Adipocyte (in vitro differentiated cells): ENCODE measurements around the gene ICAM4.
A peak's percentile ranks its signal among the peaks of the same experiment; 100 is the strongest.

Source experiments
- DNase-seq: peaks from one replicate; pipeline ENCODE4 v3.0.0-alpha.2; 2015; ENCODE audit warnings: low read depth
- H3K27me3 ChIP-seq: replicated peaks from 2 replicates; pipeline ENCODE4 v1.7.0; 2013; ENCODE audit warnings: mild to moderate bottlenecking, low read length, moderate library complexity; ENCODE audit not compliant: control insufficient read depth, insufficient read depth
- H3K36me3 ChIP-seq: 2 replicates; pipeline ENCODE4 v1.7.0; 2013; ENCODE audit warnings: low read length, mild to moderate bottlenecking, moderate library complexity; ENCODE audit not compliant: control insufficient read depth, insufficient read depth, severe bottlenecking
- H3K4me1 ChIP-seq: 2 replicates; pipeline ENCODE4 v1.7.0; 2013; ENCODE audit warnings: mild to moderate bottlenecking, low read length, moderate library complexity; ENCODE audit not compliant: control insufficient read depth, insufficient read depth
- H3K4me3 ChIP-seq: 2 replicates; pipeline ENCODE4 v1.7.0; 2013; ENCODE audit warnings: mild to moderate bottlenecking, low read length, moderate library complexity
- H3K9ac ChIP-seq: 2 replicates; pipeline ENCODE4 v1.7.0; 2013; ENCODE audit warnings: mild to moderate bottlenecking, low read length, moderate library complexity
- H3K9me3 ChIP-seq: 2 replicates; pipeline ENCODE4 v1.7.0; 2013; ENCODE audit warnings: mild to moderate bottlenecking, low read length, moderate library complexity; ENCODE audit not compliant: control insufficient read depth

Gene ICAM4

DNA sequence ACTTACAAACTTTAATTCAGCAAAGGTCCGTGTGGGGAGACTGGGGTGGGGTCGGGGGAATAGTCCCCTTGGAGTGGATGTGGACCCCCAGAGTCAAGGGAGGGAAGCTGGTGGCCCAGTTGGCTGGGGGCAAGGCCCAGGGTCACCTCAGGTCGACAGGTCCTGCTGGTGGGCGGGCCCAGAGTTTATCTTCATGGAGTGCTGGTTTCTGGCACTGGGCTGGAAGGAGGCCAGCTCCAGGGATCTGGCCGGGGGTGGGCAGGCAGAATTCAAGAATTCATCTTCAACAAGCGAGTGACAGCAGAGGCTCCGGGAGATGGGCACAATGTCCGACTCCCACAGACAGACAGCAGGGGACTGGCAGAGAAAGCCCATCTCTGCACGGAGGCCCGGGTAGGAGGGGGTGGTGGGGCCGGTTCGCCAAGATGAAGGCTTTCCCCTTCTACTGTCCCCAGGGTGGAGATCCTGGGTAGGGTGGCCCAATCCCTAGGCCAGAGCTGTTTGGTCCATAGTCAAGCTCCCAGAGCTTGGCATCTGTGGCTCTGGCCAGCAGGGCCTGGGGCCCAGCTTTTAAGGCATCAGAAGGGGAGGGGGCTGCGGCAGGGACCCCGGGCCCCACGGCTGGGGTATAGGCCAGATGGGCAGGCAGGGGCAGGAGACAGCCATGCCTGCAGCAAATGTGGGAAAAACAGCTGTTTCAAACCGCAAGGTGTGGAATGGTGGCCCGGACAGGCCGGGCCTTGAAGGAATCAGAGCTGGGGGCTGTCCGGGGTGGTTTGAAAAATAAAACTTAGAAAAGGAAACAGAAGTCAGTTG, 29.7 kb downstream of the ICAM4 start:
- Histone ChIP-seq H3K36me3 (peaks cover 25% of the 10 kb centered on the region), H3K4me3 (peak overlapping the region; percentile 93), H3K9ac (peak overlapping the region; percentile 88), H3K4me1 (no peaks in the 10 kb centered on the region), H3K27me3 (no peaks in the 10 kb centered on the region), H3K9me3 (no peaks in the 10 kb centered on the region)
- DNase-seq, result no peak

DNA sequence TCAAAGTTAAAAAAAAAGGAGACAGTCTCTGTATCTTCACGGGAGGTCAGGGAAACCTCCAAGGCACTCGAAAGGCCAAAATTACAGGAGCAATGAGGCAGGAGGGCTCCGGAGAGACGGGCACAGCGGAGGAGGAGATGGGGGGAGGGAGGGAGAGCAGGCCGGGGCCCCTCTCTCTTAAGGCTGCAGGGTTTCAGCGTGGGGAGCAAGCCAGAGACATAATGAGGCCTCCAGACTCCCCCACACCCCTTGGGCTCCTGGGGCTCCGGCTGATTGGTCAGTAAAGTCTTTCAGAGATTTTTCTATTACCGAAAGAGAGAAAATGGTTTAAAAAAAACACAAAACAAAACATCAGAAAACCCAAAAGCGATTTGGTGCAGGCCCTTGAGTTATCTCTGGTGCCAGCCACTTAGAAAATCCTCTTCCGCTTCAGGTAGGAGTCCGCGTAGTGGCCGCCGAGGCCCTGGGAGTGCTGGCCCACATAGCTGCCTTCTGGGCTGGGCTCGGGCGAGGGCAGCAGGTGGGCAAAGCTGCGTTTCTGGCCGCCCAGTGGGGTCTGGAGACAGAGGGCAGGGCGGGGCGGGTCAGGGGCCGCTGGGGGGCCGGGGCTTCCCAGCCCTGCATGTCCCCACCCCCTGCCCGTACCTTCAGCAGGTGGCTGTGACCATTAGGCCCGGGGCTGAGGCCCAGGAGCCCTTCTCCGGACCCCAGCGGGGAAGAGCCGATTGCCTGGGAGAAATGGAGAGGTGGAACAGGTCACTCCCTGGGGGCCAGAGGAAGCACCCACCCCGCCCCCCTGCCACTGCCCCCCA, 30.5 kb downstream of the ICAM4 start:
- Histone ChIP-seq H3K4me3 (no peak overlapping the region), H3K4me1 (no peaks in the 10 kb centered on the region), H3K9ac (no peak overlapping the region), H3K27me3 (no peaks in the 10 kb centered on the region), H3K36me3 (peaks cover 33% of the 10 kb centered on the region), H3K9me3 (no peaks in the 10 kb centered on the region)
- no peak for DNase-seq

DNA sequence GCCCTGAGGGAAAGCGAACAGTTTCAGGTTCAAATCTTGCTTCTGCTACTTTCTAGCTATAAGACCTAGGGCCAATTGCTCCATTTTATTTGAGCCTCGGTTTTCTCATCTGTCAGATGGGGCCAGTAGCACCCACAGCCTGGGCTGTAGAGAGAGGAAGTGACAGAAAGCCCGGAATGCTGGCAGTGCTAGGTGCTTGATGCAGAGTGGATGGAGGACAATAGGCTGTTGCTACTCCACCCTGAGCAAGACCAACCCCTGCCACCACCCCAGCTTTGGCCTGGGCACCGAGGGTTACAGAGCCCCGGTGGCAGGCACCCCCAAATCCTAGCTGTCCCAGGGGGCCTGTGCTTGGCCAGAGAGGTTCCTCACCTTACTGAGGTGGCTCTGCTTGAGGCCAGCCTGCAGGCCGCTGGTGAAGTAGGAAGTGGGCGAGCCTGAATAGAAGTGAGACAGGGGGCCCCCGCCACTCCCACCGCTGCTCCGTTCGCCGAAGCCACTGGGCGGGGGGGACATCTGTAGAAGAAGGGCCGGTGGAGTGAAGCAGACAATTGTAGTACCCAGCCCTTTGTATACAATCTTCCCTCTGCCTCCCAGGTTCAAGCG, 31.2 kb downstream of the ICAM4 start:
- H3K4me1 ChIP-seq, result no peaks in the 10 kb centered on the region
- H3K9me3 ChIP-seq, result no peaks in the 10 kb centered on the region
- H3K27me3 ChIP-seq, result no peaks in the 10 kb centered on the region
- H3K36me3 ChIP-seq, result peaks cover 39% of the 10 kb centered on the region
- no peak overlapping the region for H3K9ac ChIP-seq
- no peak overlapping the region for H3K4me3 ChIP-seq
- no peak for DNase-seq

DNA sequence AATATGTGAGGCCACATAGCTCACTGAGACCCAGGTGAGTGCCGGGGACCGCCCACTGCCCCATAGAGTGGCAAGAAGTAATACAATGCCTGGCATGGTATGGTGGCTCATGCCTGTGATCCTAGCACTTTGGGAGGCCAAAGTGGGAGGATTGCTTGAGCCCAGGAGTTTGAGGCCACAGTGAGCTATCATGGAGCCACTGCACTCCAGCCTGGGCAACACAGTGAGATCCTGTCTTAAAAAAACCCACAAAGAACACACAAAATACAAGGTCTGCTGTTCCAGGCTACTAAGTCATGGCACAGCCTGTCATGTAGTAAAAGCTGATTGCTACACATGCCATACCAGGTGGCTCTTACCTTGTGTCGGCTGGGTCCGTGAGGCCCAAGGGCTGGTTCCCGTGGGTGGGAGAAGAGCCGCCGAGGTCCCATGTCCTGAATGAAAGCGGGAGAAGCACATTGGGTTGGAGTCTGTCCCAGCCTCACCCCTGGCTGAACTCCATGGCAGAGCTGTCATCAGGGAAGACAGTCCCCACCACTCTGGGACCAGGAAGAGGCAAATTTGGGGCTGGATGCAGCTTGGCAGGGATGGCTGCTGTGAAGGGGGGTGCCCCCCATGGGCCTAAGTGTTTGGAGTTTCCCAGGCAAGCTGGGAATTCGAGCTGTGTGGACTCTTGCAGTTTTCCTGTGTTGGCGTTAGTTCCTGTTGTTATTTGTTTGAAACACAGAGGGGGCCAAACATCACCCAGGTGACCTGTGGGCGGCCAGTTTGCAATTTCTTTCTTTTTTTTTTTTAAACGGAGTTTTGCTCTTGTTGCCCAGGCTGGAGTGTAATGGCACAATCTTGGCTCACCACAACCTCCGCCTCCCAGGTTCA, 32.3 kb downstream of the ICAM4 start:
- Histone ChIP-seq H3K4me3 (no peak overlapping the region), H3K9ac (no peak overlapping the region), H3K4me1 (no peaks in the 10 kb centered on the region), H3K27me3 (no peaks in the 10 kb centered on the region), H3K9me3 (no peaks in the 10 kb centered on the region), H3K36me3 (peaks cover 50% of the 10 kb centered on the region)
- no peak for DNase-seq

DNA sequence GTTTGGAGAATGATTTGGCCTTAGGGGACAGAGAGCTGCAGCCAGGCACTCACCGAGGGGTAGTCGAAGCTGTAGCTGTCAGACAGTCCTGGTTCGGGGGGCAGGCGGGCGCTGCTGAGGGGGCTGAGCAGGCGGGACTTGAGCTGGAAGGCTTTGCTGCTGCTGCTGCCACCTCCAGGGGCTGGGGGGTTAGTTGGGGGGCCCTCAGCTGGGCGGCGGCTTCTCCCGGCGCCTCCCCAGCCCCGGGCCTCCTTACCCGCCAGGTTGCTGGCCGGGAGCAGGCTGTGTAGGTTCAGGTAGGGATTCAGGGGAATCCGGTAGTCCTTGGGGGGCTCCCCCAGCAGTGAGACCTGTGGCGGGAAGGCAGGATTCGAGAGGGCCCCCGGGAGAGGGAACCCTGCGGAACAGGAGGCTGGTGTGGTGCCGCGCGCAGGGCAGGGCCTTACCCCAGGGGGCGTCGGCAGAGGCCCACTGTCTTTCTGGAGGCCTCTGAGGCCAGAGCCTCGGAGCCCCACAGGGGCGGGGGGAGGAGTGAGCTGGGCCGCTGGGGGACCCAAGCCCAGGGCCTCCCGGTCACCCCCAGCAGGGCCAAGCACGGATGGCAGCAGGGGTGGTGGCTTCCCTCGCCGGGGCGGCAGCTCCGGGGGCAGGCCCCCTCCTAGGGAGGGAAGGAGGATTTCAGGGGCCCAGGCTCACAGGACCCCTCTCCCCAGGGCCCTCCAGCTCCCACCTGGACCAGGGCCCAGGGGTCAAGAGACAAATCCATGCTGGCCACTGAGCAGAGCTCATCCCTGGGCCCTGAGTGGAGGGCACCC, 34.1 kb downstream of the ICAM4 start:
- peaks cover 64% of the 10 kb centered on the region for H3K36me3 ChIP-seq
- no peak for DNase-seq

DNA sequence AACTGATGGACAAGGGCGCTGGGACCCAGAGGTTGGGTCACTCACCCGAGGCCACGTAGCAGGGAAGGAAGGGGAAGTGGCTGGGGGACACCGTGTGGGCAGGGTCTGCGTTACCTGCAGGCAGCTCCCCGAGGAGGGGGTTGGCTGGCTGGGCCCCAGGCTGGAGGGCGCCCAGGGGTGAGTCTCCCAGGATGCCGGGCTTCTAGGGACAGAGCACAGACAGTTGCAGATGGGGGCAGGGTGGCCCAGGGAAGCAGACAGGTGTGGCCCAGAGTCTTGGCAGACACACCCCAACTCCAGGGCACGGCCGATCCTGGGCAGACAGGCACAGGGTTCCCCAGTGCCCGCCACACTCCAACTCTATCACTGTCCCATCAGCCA, 34.7 kb downstream of the ICAM4 start:
- Histone ChIP-seq H3K4me1 (no peaks in the 10 kb centered on the region), H3K27me3 (no peaks in the 10 kb centered on the region), H3K9me3 (no peaks in the 10 kb centered on the region), H3K36me3 (peaks cover 70% of the 10 kb centered on the region), H3K4me3 (no peak overlapping the region), H3K9ac (no peak overlapping the region)
- DNase-seq, result no peak

More for the DNA sequence above, 34.1 kb downstream of the ICAM4 start:
- no peaks in the 10 kb centered on the region for H3K9me3 ChIP-seq
- no peaks in the 10 kb centered on the region for H3K27me3 ChIP-seq
- H3K4me3 ChIP-seq, result no peak overlapping the region
- H3K9ac ChIP-seq, result no peak overlapping the region
- no peaks in the 10 kb centered on the region for H3K4me1 ChIP-seq

DNA sequence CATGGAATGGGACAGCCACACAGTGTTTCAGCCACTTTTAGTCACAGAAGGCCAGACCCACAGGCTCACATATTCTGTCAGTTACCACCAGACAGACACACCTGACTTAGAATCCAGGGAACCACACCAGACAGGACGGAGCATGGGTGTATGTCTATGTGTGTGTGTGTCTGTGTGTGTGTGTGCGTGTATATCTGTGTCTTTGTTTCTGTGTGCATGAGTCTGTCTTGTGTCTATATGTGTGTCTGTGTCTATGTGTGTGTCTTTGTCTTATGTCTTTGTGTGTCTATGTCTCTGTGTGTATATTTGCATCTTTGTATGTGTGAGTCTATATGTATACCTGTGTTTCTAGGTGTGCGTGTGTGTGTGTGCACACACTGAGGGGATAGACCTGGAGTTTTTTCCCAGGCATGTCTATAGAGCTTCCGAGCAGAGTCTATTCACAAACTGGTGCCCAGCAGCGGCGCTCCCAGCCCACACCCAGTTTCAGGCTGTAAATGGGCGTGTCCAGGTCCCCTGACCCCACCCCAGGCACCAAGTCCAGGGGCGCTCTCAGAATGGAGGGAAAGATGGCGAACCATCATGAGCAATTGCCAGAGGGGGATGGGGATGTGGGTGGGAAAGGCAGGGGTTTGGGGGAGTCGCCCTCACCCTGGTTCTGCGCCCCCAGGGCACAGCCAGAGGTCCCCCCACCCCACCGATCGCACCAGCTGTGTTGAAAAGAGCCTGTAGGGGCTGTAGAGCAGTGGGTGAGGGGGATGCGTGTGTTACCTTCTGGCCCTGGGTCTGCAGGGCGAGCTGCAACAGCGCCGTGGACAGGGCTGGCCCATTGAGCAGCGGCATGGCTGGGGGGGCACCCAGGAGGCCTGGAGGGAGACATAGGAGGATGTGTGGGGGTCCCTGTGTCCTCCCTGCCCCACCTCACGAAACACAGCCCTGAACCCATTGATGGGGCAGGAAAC, 35.4 kb downstream of the ICAM4 start:
- no peak for DNase-seq
- H3K4me1 ChIP-seq, result no peaks in the 10 kb centered on the region
- no peaks in the 10 kb centered on the region for H3K27me3 ChIP-seq
- H3K4me3 ChIP-seq, result no peak overlapping the region
- no peaks in the 10 kb centered on the region for H3K9me3 ChIP-seq
- no peak overlapping the region for H3K9ac ChIP-seq
- peaks cover 73% of the 10 kb centered on the region for H3K36me3 ChIP-seq

DNA sequence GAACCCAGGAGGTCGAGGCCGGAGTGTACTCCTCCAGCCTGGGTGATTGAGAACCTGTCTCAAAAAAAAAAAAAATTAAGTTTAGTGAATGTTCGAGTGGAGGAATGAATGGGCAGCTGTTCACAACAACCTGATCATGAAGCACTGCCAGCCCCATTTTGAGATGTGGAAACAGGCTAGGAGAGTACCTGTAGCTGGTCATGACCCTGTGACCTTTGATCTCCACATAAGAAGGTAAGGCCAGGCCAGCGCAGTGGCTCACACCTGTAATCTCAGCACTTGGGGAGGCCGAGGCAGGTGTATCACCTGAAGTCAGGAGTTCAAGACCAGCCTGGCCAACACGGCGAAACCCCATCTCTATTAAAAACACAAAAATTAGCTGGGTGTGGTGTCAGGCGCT, 39.0 kb downstream of the ICAM4 start:
- Histone ChIP-seq H3K9ac (no peak overlapping the region), H3K4me1 (no peaks in the 10 kb centered on the region), H3K27me3 (no peaks in the 10 kb centered on the region), H3K36me3 (peaks cover 82% of the 10 kb centered on the region), H3K9me3 (no peaks in the 10 kb centered on the region), H3K4me3 (no peak overlapping the region)
- DNase-seq, result no peak

DNA sequence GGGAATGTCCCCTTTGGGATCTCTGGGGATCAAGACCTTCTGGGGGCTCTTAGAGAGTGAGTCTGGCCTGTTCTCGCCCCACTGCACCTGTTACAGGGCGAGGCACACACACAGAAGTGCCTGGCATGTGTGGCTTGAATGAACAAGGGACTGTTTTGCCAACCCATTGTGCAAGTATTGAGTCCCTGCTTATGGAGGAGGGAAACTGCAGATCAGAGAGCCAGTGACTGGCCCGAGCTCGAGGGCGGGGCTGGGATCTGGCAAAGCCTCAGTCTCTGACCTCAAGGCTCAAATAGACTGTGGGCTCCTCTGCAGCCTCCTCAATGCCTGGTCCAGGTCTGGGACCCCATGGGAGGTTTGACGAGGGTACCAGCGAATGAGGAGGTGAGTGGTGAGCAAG, 41.0 kb downstream of the ICAM4 start:
- Histone ChIP-seq H3K27me3 (no peaks in the 10 kb centered on the region), H3K4me1 (peaks cover 11% of the 10 kb centered on the region), H3K4me3 (no peak overlapping the region), H3K9ac (no peak overlapping the region), H3K9me3 (no peaks in the 10 kb centered on the region), H3K36me3 (peaks cover 67% of the 10 kb centered on the region)
- DNase-seq, result no peak
